Uterus (tissue), 4 donors: ENCODE results near the gene TMPRSS6. TPM values are rescaled to one million over a fixed set of nuclear protein-coding genes. Genes with fewer than 3 reads are reported as not detected.

ENCODE experiments used
- DNase-seq, 2 donors: peaks; one replicate each; pipeline ENCODE4 v3.0.0-alpha.2; 2019 to 2020
- H3K27ac ChIP-seq, 2 donors: fragments of 200-600 bp; sonication (generic); 1 replicate in 1 of 2; 2 replicates in 1 of 2; pipeline ENCODE4 v1.5.1; 2016 to 2018
- H3K27me3 ChIP-seq, 2 donors: fragments of 200-600 bp; sonication (generic); one replicate each; pipeline ENCODE4 v1.5.1; 2018 to 2019; ENCODE audit warnings: control low read depth in 1 of 2
- H3K36me3 ChIP-seq, 2 donors: fragments of 200-600 bp; sonication (generic); one replicate each; pipeline ENCODE4 v1.5.1; 2019; ENCODE audit warnings: control low read depth in 1 of 2
- H3K4me1 ChIP-seq, 2 donors: fragments of 200-600 bp; sonication (generic); one replicate each; pipeline ENCODE4 v1.5.1; 2018 to 2019; ENCODE audit warnings: control low read depth in 1 of 2
- H3K4me3 ChIP-seq, 2 donors: fragments of 200-600 bp; sonication (generic); 1 replicate in 1 of 2; 2 replicates in 1 of 2; pipeline ENCODE4 v1.5.1; 2018 to 2019; ENCODE audit warnings: mild to moderate bottlenecking in 1 of 2
- H3K9me3 ChIP-seq, 2 donors: fragments of 200-600 bp; sonication (generic); one replicate each; pipeline ENCODE4 v1.5.1; 2019; ENCODE audit warnings: control low read depth in 1 of 2
- CTCF ChIP-seq, 4 experiments: fragments of 200-600 bp in 2 of 4; fragments of 450-650 bp in 2 of 4; sonication (generic) in 2 of 4; IDR thresholded peaks; one replicate each; pipeline ENCODE4 v1.5.1; 2016 to 2019; ENCODE audit warnings: antibody characterized with exemption in 4 of 4, mild to moderate bottlenecking in 2 of 4, moderate library complexity in 1 of 4
- POLR2A ChIP-seq, 2 donors: fragments of 450-650 bp; IDR thresholded peaks; one replicate each; pipeline ENCODE4 v1.6.1; 2016; ENCODE audit warnings: antibody characterized with exemption in 2 of 2, mild to moderate bottlenecking in 1 of 2, moderate library complexity in 1 of 2
- intact Hi-C: fragments of 100-400 bp; cut with DNase I; formaldehyde crosslinking; loops from one replicate; pipeline ENCODE4 v1.15.1; 2023; ENCODE audit warnings: low total_unique reads
- total RNA-seq, 4 donors: library from RNA; depleted of rRNA in 3 of 4; stranded (reverse); fragments of >200 nt in 3 of 4; gene quantifications; one replicate each; pipeline versions ENCODE4 v1.1.0 to v1.2.4, GENCODE V29; 2014 to 2023
- donor health status: DM: yes; HTN: yes; CAD: no.

The TMPRSS6 gene
- total RNA-seq, 4 donors from 2014 or later = not detected

DNA sequence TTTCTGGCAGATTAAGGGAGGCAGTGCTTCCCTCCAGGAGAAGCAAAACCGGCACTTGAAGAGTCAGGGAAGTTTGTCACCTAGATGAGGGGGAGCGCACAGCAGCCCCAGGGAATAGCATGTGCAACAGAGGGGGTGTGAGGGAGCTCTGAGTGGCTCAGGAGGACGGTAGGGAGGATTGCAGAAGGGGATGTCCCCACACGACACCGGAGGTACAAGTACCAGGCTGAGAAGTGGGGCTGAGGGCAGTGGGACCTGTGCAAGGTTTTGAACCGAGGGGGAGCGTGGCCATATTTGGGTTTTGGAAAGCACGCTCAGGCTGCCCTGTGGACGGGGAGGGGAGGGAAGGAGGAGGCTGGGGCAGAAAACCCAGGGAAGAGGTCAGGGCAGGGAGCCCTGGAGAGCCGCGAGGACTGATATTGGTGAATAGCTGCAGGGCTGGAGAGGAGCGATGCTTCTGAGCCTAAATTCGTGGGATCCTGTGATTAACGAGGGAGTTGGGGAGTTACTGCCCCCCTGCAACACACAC, 17.9 kb upstream of the TMPRSS6 start:
- no peaks in the 10 kb centered on the region for H3K4me1 ChIP-seq
- no peak for DNase-seq
- TF ChIP-seq POLR2A (IDR thresholded peaks at IDR 0.05) (no peak), CTCF (IDR thresholded peaks at IDR 0.05) (no peak)
- H3K27ac ChIP-seq = no peak overlapping the region
- no peaks in the 10 kb centered on the region for H3K9me3 ChIP-seq
- no peak overlapping the region for H3K4me3 ChIP-seq
- H3K36me3 ChIP-seq = no peaks in the 10 kb centered on the region
- intact Hi-C loops = no loop called here
- H3K27me3 ChIP-seq = no peaks in the 10 kb centered on the region

DNA sequence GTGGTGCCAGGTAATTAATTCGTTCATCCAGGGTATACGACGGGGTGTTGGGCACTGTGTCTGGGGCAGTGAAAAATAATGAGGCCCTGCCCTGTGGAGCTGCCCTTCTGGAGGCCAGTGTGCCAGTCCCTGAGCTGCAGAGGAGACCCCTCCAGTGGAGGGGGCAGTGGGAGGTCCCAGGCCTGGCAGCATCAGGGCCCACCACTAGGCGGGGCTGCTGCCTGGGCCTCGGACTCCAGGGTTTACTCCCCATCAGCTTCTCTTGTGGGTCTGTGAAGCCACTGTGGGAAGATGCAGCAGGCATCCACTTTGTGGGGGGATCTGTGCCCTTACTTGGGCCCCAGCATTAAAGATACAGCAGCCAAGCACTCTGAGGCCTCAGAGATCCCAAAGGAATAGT, 17.4 kb upstream of the TMPRSS6 start:
- no peaks in the 10 kb centered on the region for H3K36me3 ChIP-seq
- no peaks in the 10 kb centered on the region for H3K4me1 ChIP-seq
- no peaks in the 10 kb centered on the region for H3K27me3 ChIP-seq
- H3K27ac ChIP-seq = no peak overlapping the region
- no peak overlapping the region for H3K4me3 ChIP-seq
- DNase-seq = no peak
- TF ChIP-seq CTCF (IDR thresholded peaks at IDR 0.05) (no peak), POLR2A (IDR thresholded peaks at IDR 0.05) (no peak)
- no peaks in the 10 kb centered on the region for H3K9me3 ChIP-seq
- intact Hi-C loops = no loop called here

DNA sequence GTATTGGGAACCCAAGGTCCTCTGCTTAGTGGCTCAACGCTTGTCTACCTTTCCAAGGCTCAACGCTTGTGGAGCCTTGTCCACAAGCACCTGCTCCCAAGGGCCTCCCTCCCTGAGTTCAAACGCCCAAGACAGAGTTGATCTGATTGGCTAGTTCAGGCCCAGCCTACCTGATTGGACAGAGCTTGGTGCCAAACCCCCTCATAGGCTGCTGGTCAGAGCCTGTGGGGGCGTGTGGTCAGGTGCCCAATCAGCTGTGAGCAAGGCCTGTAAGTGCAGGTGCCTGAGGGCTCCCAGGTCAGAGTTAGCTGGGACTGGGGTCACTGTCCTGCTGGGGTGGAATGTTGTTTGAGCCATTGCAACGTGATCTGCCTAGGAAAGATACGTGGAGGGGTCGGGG, 16.9 kb upstream of the TMPRSS6 start:
- no peaks in the 10 kb centered on the region for H3K36me3 ChIP-seq
- no peak for DNase-seq
- H3K27ac ChIP-seq = no peak overlapping the region
- H3K4me1 ChIP-seq = no peaks in the 10 kb centered on the region
- TF ChIP-seq POLR2A (IDR thresholded peaks at IDR 0.05) (no peak), CTCF (IDR thresholded peaks at IDR 0.05) (no peak)
- H3K27me3 ChIP-seq = no peaks in the 10 kb centered on the region
- H3K9me3 ChIP-seq = no peaks in the 10 kb centered on the region
- H3K4me3 ChIP-seq = no peak overlapping the region
- intact Hi-C loops = no loop called here

DNA sequence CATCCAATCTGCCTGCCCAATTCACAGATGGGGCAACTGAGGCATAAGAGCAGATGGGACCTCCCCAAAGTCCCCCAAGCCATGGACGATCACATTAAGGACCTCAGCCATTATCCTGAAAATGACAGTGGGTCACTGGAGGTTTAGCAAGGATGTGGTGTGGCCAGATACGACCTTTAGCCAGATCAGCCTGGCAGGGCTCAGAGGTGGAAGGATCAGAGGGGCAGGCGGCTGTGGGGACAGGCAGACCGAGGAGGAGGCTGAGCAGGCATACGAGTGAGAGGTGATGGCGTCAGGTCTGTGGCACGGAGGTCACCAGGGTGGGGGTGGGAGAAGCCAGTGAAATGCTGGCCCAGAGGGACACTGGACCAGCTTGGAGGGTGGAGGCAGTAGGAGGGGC, 14.1 kb upstream of the TMPRSS6 start:
- H3K27ac ChIP-seq = no peak overlapping the region
- H3K36me3 ChIP-seq = no peaks in the 10 kb centered on the region
- no peak for DNase-seq
- H3K4me3 ChIP-seq = no peak overlapping the region
- H3K9me3 ChIP-seq = no peaks in the 10 kb centered on the region
- no peaks in the 10 kb centered on the region for H3K4me1 ChIP-seq
- intact Hi-C loops = no loop called here
- TF ChIP-seq POLR2A (IDR thresholded peaks at IDR 0.05) = no peak
- no peak for TF ChIP-seq CTCF (IDR thresholded peaks at IDR 0.05)
- no peaks in the 10 kb centered on the region for H3K27me3 ChIP-seq

- Histone ChIP-seq H3K9me3 (no peaks in the 10 kb centered on the region), H3K4me1 (no peaks in the 10 kb centered on the region), H3K27ac (no peak overlapping the region), H3K27me3 (no peaks in the 10 kb centered on the region), H3K4me3 (no peak overlapping the region), H3K36me3 (no peaks in the 10 kb centered on the region)
- intact Hi-C loops = no loop called here
- DNase-seq = no peak
- TF ChIP-seq CTCF (IDR thresholded peaks at IDR 0.05) (no peak), POLR2A (IDR thresholded peaks at IDR 0.05) (no peak)
Observed at GRCh38 chr22:37122598-37123180, 13.2 kb upstream of the TMPRSS6 start.
